DOHH2 (cell line): Measurements from ENCODE around the gene PLCB4.

Experiments used
- EZH2phosphoT487 ChIP-seq: fragments of 200-600 bp; sonication (generic); IDR thresholded peaks from 2 replicates; pipeline ENCODE4 v1.6.1; 2017; ENCODE audit warnings: borderline replicate concordance, mild to moderate bottlenecking, antibody characterized with exemption, low read length, moderate library complexity, mixed read lengths
- TF ChIP-seq, protein P1 (sequence below): fragments of 200-600 bp; sonication (generic); IDR thresholded peaks from one replicate; pipeline ENCODE4 v1.5.1; 2014; ENCODE audit warnings: antibody characterized with exemption, mild to moderate bottlenecking, low read depth, low read length; ENCODE audit not compliant: poor library complexity, severe bottlenecking

- TF ChIP-seq, protein P1, sequence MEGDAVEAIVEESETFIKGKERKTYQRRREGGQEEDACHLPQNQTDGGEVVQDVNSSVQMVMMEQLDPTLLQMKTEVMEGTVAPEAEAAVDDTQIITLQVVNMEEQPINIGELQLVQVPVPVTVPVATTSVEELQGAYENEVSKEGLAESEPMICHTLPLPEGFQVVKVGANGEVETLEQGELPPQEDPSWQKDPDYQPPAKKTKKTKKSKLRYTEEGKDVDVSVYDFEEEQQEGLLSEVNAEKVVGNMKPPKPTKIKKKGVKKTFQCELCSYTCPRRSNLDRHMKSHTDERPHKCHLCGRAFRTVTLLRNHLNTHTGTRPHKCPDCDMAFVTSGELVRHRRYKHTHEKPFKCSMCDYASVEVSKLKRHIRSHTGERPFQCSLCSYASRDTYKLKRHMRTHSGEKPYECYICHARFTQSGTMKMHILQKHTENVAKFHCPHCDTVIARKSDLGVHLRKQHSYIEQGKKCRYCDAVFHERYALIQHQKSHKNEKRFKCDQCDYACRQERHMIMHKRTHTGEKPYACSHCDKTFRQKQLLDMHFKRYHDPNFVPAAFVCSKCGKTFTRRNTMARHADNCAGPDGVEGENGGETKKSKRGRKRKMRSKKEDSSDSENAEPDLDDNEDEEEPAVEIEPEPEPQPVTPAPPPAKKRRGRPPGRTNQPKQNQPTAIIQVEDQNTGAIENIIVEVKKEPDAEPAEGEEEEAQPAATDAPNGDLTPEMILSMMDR = no peak
- no peak for TF ChIP-seq EZH2phosphoT487
These were observed 129.6 kb downstream of the PLCB4 start for GRCh38 chr20:9198460-9198859.
